Stimulated activated naive CD4-positive, alpha-beta T cell (primary cell): ENCODE results near the gene RBMX.

Source experiments
- DNase-seq, 6 experiments: peaks; one replicate each; lab custom pipeline; 2025; lab: John Stamatoyannopoulos, UW

Gene RBMX

GRCh38 chrX:136835761-136836160 is 44.8 kb downstream of the RBMX start:
- no peak for DNase-seq

GRCh38 chrX:136829413-136829812 is 51.1 kb downstream of the RBMX start:
- no peak for DNase-seq

- DNase-seq: no peak
Observed at GRCh38 chrX:136828830-136829229, 51.7 kb downstream of the RBMX start.

- no peak for DNase-seq
Observed at GRCh38 chrX:136827026-136827425, 53.5 kb downstream of the RBMX start.

- DNase-seq: no peak
Observed at GRCh38 chrX:136825771-136826170, 54.8 kb downstream of the RBMX start.
